ENCODE results near the gene SNAI3. TPM values are rescaled to one million over a fixed set of nuclear protein-coding genes. Genes with fewer than 3 reads are reported as not detected.

Gene SNAI3
- total RNA-seq, 1 donor = 6.0 TPM

DNA sequence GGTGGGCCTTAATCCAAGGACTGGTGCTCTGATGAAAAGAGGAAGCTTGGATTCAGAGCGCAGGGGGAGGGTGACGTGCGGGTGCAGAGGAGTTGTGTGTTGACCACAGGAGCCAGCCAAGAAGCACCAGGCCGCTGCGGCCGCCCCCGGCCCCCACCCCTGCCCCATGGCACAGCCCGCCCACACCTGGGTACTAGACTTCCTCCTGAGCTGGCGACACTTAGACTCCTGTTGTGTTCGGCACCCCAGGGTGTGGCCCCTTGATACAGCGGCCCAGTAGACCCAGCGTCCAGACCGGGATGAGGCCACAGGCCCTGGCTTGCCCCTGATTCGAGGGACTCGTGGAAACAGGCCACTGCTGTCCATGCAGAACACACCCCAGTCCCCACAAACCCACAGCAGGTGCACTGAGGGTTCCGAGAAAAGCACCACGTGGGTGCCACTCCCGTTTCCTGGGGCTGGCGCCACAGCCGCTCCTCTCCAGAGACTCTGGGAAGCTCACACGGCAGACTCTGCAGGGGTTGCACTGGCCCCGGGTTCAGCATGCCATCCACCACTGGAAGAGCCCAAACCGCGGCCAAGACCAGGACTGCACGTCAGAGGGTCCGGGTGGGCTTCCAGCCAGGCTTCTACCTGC, 5.7 kb upstream of the SNAI3 start:
- no peak overlapping the region for H3K4me3 ChIP-seq (ENCODE audit: low read length)
- peaks cover 35% of the 10 kb centered on the region for H3K4me1 ChIP-seq (ENCODE audit: insufficient read depth, low read length)

DNA sequence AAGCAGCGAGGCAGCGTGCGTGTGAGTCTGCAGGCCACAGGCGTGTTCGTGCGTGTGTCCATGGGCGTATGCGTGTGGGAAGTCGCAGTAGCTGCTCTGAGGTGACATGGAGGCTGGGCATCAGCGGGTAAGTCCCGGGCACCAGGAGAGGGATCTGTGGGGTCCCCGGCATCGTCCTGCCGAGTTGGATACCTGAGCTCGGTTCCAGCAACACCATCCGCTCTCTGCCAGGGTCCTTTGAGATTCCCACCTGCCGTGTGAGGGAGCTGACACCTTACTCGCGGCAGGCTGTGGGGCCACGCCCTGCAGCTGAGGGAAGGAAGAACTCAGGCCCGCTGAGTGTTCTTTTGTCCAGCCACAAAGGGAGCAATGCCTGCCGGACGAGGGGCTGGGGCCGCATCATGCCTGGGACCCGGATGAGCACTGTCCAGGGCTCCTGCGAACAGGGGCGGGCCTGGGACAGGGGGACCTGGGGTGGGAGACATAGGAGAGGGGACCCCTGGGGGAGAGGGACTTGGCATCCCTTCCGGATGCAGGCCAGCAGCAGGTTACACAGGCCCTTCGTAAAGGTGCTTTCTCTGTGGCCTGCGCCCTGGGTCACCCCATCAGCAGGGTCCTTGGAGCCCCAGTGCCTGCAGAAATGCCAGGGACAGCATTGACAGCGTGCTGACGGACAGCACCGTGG, 5.0 kb upstream of the SNAI3 start:
- peaks cover 41% of the 10 kb centered on the region for H3K4me1 ChIP-seq (ENCODE audit: insufficient read depth, low read length)
- no peaks in the 10 kb centered on the region for H3K27me3 ChIP-seq (ENCODE audit: insufficient read depth, low read length)
- no peak overlapping the region for H3K4me3 ChIP-seq (ENCODE audit: low read length)
- H3K9me3 ChIP-seq (ENCODE audit: low read depth, low read length) = no peaks in the 10 kb centered on the region

More for the DNA sequence above, 5.7 kb upstream of the SNAI3 start:
- Histone ChIP-seq H3K9me3 (ENCODE audit: low read depth, low read length) (no peaks in the 10 kb centered on the region), H3K27me3 (ENCODE audit: insufficient read depth, low read length) (no peaks in the 10 kb centered on the region)

DNA sequence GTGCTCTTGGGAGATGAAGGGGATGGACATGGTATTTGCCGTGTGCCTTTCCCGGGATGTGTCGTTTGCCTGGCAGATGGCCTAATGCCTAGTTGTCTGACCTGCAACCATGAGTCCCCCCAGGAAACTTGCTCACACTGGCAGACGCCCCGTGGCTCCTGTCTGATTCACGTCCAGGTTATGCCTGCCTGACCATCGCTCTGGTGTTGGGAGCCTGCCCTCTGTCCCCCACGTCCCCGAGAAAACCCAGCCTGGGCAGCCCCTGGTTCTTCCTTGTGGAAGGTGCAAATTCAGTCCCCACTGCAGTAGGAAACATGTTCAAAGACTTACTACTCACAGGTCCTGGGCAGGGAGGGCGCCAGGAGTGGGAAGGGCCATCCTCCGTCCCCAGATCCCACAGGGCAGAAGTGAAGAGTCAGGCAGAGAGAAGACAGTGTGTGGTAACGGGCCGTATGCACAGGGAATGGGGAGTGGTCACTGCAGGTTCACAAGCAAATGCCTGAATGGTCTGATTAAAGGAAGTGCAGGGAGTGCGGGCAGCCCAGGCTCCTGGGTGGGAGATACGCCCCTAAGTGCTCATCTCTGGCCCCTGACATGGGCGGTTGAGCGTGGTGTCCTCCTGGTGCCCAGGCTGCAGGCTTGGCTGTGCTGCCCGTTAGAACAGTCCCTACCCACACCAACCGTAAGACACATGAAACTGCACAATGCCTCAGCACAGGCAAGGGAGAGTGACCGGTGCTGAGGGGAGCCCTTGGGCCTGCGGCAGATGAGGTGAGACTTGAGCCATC, 4.2 kb upstream of the SNAI3 start:
- no peaks in the 10 kb centered on the region for H3K27me3 ChIP-seq (ENCODE audit: insufficient read depth, low read length)
- H3K4me3 ChIP-seq (ENCODE audit: low read length) = no peak overlapping the region
- no peaks in the 10 kb centered on the region for H3K9me3 ChIP-seq (ENCODE audit: low read depth, low read length)
- peaks cover 44% of the 10 kb centered on the region for H3K4me1 ChIP-seq (ENCODE audit: insufficient read depth, low read length)

DNA sequence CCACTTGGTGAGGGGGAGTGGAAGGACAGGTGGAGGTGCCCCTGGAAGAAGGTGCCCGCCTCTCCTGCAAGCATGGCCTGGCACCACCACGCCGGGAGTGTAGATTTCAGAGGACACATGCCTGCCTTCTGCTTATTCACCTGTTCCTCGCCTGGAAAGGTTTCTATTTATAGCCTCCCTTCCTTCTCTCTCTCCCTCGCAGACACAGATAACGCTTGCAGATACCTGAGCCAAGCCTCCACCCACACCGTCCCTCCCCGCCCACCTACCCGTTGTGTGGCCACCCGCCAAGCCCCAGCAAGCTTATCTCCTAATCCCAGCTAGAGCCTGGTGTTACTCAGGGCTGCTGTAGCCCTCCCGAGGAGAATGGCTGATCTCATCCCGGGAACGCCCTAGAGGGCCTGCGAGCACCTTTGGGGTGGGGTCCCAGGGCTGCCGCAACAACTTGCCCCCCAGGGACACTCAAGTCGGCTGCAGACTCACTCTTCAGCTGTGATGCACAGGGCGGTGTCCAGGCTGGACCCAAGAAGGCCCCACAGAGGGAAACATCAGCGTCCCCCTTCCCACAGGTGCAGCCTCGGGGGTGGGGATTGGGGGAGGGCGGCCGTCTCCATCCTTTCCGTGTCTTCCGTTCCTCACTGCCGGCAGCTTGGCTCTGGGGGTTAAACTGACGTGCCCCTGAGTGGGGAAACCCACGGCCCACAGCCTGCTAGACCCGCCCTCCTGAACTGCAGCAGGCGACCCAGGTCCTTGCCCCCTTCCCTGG, 1.9 kb upstream of the SNAI3 start:
- Histone ChIP-seq H3K4me1 (ENCODE audit: insufficient read depth, low read length) (peaks cover 58% of the 10 kb centered on the region), H3K27me3 (ENCODE audit: insufficient read depth, low read length) (no peaks in the 10 kb centered on the region), H3K4me3 (ENCODE audit: low read length) (no peak overlapping the region), H3K9me3 (ENCODE audit: low read depth, low read length) (no peaks in the 10 kb centered on the region)

DNA sequence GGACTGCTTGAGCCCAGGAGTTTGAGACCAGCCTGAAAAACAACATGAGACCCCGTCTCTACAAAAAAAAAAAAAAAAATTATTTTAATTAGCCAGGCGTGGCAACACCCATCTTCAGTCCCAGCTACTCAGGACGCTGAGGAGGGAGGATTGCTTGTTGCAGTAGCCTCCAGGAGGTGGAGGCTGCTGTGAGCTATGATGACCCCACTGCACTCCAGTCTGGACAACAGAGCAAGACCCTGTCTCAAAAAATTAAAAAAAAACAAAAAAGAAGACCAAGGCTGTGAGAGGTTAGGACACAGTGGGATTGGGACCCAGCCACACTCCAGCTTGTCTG, 1.3 kb upstream of the SNAI3 start:
- Histone ChIP-seq H3K27me3 (ENCODE audit: insufficient read depth, low read length) (no peaks in the 10 kb centered on the region), H3K4me3 (ENCODE audit: low read length) (no peak overlapping the region), H3K9me3 (ENCODE audit: low read depth, low read length) (no peaks in the 10 kb centered on the region), H3K4me1 (ENCODE audit: insufficient read depth, low read length) (peaks cover 58% of the 10 kb centered on the region)

DNA sequence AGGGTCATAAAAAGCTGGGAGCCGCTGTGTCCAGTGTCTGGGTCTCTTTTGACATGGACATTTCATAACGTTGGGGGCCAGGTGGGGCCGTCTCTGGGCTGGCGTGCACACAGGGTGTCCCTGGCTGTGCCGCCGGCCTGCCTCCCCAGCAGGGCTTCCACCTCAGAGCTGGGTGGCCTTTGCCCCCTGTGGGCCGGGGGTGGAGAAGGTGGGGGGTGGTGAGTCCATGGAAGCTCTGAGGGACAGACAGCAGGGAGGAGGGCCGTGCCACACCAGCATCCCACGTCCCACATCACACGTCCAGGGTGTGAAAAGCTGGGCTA, 908 bp upstream of the SNAI3 start:
- H3K4me1 ChIP-seq (ENCODE audit: insufficient read depth, low read length) = peaks cover 58% of the 10 kb centered on the region

DNA sequence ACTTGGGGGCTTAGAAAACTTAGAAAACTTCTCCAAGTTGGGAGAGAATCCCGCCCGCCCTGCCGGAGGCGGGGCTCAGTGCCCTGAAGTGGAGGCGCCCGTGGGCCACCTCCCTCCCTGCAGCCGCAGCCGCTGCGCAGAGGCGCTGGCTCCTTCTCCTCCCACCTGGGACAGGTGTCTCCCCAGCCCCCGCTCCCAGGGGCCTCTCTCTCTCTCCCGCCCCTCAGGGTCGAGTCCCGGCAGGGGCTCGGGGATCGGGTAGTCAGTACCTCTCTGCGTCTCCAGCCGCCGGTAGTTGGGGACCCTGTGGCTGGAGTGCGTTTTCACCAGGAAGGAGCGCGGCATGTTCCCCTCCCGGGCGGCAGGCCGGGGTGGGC, 257 bp downstream of the SNAI3 start:
- no peaks in the 10 kb centered on the region for H3K27me3 ChIP-seq (ENCODE audit: insufficient read depth, low read length)
- no peaks in the 10 kb centered on the region for H3K9me3 ChIP-seq (ENCODE audit: low read depth, low read length)
- peaks cover 58% of the 10 kb centered on the region for H3K4me1 ChIP-seq (ENCODE audit: insufficient read depth, low read length)
- peak overlapping the region; percentile 77 for H3K4me3 ChIP-seq (ENCODE audit: low read length)

More for the DNA sequence above, 908 bp upstream of the SNAI3 start:
- H3K27me3 ChIP-seq (ENCODE audit: insufficient read depth, low read length) = no peaks in the 10 kb centered on the region
- no peak overlapping the region for H3K4me3 ChIP-seq (ENCODE audit: low read length)
- no peaks in the 10 kb centered on the region for H3K9me3 ChIP-seq (ENCODE audit: low read depth, low read length)

DNA sequence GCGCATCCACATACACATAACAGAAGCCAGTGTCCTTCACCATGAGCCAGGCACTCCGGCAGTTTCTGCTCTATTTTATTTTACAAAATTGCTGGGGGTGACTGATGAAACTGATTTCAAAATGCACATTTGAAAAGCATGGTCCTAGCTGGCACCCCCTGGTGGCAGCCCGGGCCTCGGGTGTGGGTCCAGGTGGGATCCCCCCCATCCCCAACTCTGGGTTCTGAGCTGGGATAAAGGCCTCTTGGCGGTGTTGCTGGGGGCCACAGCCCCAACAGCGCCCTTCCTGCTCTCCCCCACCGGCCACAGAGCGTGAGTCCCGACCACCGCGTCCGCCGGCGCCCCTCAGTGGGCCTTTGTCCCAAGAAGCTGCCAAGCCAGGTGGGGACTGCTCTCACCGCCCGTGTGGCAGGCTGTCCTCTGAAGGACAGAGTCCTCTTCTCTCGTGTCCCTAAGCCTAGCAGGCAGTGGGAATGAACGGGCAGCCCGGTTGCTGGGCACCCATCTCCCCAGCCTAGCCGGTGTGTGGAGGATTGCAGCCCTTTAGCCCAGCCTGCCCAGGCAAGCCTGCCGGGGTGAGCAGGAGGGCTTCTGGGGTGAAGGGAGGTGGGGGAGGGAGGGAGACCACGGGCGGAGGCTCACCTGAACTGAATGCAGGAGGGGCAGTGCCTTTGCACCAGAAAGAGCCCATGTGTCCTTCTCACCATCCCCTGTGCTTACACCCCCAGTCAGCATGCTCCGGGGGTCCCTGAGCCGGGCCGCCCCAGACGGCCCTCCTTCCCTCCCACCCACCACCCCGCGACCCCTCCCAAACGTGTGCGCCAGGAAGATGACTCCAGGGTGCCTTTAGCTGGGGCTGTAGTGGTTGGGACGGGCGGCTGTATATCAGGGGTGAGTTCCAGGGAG, 898 bp downstream of the SNAI3 start:
- Histone ChIP-seq H3K4me1 (ENCODE audit: insufficient read depth, low read length) (peaks cover 60% of the 10 kb centered on the region), H3K9me3 (ENCODE audit: low read depth, low read length) (no peaks in the 10 kb centered on the region), H3K27me3 (ENCODE audit: insufficient read depth, low read length) (no peaks in the 10 kb centered on the region), H3K4me3 (ENCODE audit: low read length) (peak overlapping the region; percentile 77)

DNA sequence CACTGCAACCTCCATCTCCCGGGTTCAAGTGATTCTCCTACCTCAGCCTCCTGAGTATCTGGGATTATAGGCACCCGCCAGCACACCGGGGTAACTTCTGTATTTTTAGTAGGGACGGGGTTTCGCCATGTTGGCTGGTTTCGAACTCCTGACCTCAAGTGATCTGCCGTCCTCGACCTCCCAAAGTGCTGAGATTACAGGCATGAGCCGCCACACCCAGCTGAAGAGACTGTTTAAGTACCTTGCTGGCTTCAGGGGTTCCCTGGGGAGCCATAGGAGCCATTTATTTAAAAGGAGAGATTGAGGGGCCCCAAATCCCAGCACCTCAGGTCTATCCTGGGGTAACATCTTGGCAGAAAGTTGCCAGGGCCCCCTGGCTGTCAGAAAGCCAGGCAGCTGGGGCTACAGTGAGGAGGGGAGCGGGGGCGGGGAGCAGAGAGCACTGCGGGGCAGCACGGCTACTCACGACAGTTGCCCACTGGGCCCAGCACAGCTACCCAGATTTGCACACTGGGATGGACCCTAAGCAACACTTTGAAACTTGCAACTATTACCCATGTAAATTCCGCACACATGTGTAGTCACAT, 1.6 kb downstream of the SNAI3 start:
- H3K4me1 ChIP-seq (ENCODE audit: insufficient read depth, low read length) = peaks cover 67% of the 10 kb centered on the region
- H3K4me3 ChIP-seq (ENCODE audit: low read length) = no peak overlapping the region
- H3K27me3 ChIP-seq (ENCODE audit: insufficient read depth, low read length) = no peaks in the 10 kb centered on the region
- no peaks in the 10 kb centered on the region for H3K9me3 ChIP-seq (ENCODE audit: low read depth, low read length)

DNA sequence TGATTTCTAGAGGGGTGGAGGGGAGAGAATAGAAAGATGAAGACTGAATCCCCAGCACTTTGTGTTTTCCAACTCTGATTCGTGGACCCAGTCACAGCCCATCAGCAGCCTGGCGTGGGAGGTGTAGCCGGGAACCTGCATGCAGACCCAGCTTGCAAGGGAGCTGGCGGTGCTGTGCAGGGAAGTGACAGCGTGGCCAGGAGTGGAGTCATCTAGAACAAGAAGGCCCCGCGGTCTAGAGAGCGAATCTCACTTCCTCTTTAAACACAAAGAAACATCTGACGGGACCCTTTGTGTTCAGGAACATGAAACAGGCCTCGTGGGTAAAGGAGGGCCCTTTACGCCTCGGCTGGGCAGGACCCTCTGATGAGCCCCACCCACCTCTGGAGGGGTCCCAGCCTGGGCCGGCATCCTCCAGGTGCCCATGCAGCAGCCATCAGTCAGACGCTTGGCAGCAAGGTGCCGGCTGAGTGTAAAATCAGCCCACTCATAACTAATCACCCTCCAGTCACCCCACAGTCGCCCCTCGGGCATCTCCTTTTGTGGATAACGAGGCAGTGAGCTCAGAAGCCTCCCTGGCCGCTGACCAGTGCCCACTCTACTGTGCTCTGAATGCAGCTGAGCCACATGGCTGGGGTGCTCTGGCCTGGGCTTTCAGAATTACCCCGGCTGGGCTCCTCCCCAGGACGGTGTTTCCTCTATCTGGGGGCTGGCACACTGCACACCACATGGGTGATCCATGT, 4.4 kb downstream of the SNAI3 start:
- peaks cover 63% of the 10 kb centered on the region for H3K4me1 ChIP-seq (ENCODE audit: insufficient read depth, low read length)
- no peaks in the 10 kb centered on the region for H3K27me3 ChIP-seq (ENCODE audit: insufficient read depth, low read length)
- no peaks in the 10 kb centered on the region for H3K9me3 ChIP-seq (ENCODE audit: low read depth, low read length)
- no peak overlapping the region for H3K4me3 ChIP-seq (ENCODE audit: low read length)

DNA sequence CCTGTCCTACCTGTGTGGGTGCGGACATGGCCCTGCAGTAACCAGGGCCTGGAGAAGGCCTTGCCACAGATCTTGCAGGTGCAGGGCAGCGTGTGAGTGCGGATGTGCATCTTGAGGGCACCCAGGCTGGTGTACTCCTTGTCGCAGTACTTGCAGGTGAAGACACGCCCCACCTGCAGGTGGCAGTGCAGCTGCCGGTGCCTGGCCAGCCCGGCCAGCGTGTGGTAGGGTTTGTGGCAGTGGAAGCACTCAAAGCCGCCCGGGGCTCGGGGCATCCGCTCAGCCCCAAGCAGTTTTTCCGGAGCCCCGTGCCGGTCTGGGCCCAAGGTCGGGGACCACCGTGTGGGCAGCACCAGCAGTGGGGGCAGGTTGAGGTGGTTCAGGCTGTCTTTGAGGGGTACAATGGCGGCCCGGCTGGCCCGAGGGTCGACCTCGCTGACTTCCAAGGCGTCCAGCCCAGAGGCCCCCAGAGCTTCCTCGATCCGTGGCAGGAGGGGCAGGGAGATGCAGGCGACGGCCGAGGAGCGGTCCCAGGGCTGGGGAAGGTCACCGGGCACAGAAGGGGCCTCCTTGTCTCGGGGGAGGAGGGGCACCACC, 5.1 kb downstream of the SNAI3 start:
- H3K4me1 ChIP-seq (ENCODE audit: insufficient read depth, low read length) = peaks cover 59% of the 10 kb centered on the region
- no peaks in the 10 kb centered on the region for H3K27me3 ChIP-seq (ENCODE audit: insufficient read depth, low read length)
- no peak overlapping the region for H3K4me3 ChIP-seq (ENCODE audit: low read length)

DNA sequence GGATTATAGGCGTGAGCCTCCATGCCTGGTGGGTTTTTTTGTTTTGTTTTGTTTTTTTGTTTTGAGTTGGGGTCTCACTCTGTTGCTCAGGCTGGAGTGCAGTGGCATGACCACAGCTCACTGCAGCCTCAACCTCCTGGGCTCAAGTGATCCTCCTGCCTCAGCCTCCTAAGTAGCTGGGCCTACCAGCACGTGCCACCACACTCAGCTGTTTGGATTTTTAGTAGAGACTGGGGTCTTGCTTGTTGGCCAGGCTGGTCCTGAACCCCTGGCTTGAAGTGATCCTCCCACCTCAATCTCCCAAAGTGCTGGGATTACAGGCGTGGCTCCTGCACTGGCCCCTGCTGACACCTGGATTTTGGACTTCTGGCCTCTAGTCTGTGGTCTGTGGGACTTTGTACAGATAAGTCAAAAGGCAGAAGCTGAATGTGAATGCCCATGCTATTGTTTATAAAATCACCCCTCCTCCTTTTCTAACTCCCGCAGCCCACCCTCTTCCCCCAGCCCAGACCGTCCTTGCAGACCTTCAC, 5.7 kb downstream of the SNAI3 start:
- H3K4me3 ChIP-seq (ENCODE audit: low read length) = no peak overlapping the region
- peaks cover 56% of the 10 kb centered on the region for H3K4me1 ChIP-seq (ENCODE audit: insufficient read depth, low read length)
- H3K27me3 ChIP-seq (ENCODE audit: insufficient read depth, low read length) = no peaks in the 10 kb centered on the region
- no peaks in the 10 kb centered on the region for H3K9me3 ChIP-seq (ENCODE audit: low read depth, low read length)

More for the DNA sequence above, 5.1 kb downstream of the SNAI3 start:
- H3K9me3 ChIP-seq (ENCODE audit: low read depth, low read length) = no peaks in the 10 kb centered on the region
